ENCODE data around the gene CXCR6. TPM values are rescaled to one million over a fixed set of nuclear protein-coding genes. Genes with fewer than 3 reads are reported as not detected.

The CXCR6 gene
- total RNA-seq, 1 donor from 2014 or later, result 91.7 TPM

DNA sequence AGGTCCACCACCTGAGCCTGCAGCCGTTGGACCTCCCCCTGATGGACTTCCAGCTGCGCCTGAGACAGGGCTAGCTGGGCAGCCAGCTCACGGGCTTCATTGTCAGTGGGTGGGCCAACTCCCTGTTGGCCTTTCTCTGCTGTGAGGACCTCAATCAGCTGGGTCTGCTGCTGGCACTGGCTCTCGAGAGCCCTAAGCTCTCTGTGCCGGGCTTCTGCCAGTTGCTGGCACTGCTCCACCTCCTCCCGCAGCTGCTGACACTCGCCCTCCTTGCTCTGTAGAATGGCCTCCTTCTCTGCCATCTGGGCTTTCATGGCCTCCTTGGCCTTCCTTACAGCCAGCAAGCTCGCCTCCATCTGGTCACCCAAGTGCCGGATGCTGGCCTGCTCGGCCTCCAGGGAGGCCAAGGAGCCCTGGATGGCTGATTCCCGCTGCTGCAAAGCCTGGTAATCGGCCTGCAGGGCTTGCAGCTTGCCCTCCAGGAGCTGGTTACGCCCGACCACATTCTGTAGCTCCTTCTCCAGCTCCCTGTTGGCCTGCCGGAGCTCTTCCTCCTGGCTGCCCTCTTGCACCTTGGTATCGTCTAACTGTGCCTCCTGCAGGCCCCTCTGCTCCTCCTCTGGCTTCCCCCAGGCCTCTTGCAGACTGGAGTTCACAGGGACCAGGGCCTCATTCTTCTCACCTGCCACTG, 23.8 kb downstream of the CXCR6 start:
- intact Hi-C loops (cut with micrococcal nuclease), result no loop called here

- intact Hi-C loops (cut with micrococcal nuclease), result no loop called here
These were observed 24.5 kb downstream of the CXCR6 start for GRCh38 chr3:45967724-45968123.

GRCh38 chr3:45968149-45968548, 24.9 kb downstream of the CXCR6 start:
- intact Hi-C loops (cut with micrococcal nuclease), result no loop called here

- intact Hi-C loops (cut with micrococcal nuclease), result no loop called here
These were observed 25.4 kb downstream of the CXCR6 start for GRCh38 chr3:45968706-45969105.

- intact Hi-C loops (cut with micrococcal nuclease), result no loop called here
These were observed 25.9 kb downstream of the CXCR6 start for GRCh38 chr3:45969116-45969515.

GRCh38 chr3:45969953-45970352, 26.7 kb downstream of the CXCR6 start:
- intact Hi-C loops (cut with micrococcal nuclease), result loop anchor here (1.0 kb wide), 1 partner anchor 8 kb away; no protein-coding TSS in a partner anchor

DNA sequence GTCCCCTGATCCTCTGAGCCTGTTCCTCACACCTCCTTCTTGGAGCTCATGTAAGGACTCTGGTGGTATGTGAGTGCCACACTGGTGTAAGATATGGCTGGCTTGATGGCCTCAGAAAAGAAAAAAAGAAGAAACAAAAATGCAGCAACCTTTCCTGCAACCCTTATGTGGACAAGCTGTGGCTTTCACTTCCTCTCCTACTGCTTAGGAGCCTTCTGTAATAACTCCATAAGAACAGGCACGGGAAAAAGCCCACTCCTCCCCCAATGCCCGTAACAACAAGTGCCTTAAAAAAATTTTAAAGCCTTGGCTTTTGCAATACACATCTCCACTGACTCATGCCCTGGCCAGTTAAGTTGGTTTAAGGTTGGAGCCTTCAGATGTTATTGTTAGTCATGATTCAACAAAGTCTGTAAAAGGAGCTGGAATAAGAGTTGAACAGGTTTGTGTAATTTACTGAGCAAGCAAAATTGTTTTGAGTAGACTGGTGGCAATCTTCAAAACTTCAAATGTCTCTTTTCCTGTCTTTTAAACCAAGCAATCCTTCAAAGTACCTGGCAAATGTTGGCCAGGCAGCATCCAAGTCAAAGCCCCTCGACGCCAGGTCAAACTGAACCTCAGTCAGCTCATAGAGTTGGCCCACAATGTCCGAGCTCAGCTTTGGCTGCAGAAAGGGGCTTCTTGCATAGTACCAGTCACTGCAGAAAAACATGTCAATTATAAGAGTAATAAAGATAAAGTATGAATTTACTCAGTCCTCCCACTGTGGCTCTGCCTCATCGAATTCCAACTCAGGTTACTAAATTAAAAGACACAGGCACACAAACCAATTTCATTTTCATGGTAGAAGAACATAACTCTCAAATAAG, 29.5 kb downstream of the CXCR6 start:
- intact Hi-C loops (cut with micrococcal nuclease), result loop anchor here (1.0 kb wide), 1 partner anchor 8 kb away; no protein-coding TSS in a partner anchor

GRCh38 chr3:45974686-45975085, 31.4 kb downstream of the CXCR6 start:
- intact Hi-C loops (cut with micrococcal nuclease), result loop anchor here (5.0 kb wide), 1 partner anchor 308 kb away; no protein-coding TSS in a partner anchor

DNA sequence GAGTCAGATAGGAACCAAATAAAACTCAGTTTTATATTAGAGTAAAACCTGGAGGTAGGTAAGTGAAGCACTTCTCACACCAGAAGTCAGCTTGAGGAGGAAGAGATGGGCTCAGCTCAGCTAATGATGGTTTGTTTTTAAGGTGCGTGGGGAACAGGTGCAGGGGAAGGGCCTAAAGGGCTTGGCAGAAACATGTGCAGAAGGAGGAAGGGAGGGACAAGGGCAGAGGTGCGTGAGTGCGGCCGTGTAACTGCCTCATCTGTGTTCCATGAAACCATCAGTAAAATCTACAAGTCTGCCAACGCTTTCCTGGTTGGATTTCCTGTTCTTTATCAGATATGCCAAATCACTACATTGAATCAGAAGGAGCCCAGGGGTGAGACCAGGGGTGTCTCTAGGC, 32.4 kb downstream of the CXCR6 start:
- intact Hi-C loops (cut with micrococcal nuclease), result loop anchor here (1.0 to 5.0 kb wide), 2 partner anchors 11 to 307 kb away; no protein-coding TSS in a partner anchor

GRCh38 chr3:45976191-45977091, 33.2 kb downstream of the CXCR6 start:
- intact Hi-C loops (cut with micrococcal nuclease), result loop anchor here (1.0 to 5.0 kb wide), 2 partner anchors 12 to 306 kb away; no protein-coding TSS in a partner anchor

- intact Hi-C loops (cut with micrococcal nuclease), result loop anchor here (1.0 to 5.0 kb wide), 7 partner anchors 8 to 393 kb away; partner anchors contain the start of genes CCR5 and CXCR6
These were observed 34.9 kb downstream of the CXCR6 start for GRCh38 chr3:45978006-45978761.

GRCh38 chr3:45979378-45979777, 36.1 kb downstream of the CXCR6 start:
- intact Hi-C loops (cut with micrococcal nuclease), result loop anchor here (2.0 to 5.0 kb wide), 3 partner anchors 67 to 391 kb away; partner anchors contain the start of gene CCR5

- intact Hi-C loops (cut with micrococcal nuclease), result no loop called here
These were observed 37.1 kb downstream of the CXCR6 start for GRCh38 chr3:45980229-45980813.

DNA sequence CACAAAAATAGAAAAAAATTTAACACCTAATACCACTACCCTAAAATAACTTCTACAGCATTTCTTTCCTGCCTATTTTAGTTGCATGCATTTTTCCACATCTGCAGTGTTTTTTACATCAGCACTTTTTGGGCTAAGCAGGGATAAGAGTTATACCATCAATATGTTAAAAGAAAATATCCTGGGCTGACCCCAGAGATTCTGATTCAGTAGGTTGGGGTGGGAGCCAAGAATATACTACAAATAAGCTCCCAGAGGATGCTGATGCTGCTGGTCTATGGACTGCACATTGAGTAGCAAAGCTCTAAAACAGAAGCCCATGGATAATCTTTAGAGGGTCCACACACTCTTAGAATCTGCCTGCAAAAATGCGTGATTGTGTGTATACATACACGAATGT, 37.6 kb downstream of the CXCR6 start:
- intact Hi-C loops (cut with micrococcal nuclease), result no loop called here

DNA sequence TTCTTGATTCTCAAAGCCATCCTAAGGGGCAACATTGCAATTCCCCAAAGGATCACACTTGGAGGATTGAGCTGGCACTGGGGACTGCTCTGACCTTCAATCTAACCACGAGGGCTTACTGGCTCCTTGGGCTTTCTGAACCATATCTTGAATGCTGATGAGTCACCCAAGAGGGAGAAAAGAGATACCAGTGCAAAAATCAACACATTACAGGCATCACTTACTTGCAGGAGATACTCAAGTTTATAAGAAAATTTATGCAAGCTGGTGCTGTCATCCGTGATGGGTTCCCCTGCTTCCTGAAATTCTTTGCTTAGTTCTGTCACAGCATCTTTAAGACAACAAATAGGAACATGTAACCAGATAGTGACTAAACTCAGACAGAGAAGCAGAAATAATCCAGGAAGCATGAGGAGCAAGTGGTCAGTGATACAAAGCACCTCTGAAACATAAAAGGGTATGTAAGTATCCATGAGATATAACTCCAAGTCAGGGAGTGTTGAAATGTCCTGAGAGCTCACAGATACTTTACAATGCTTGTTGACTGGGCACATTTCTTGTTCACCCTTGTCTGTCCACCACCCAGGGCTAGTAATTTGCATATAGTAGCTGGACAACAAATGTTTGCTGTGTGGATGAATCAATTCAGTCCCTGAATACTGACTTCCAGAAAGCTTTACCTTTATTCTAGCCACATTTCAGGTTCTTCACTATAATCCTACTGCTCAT, 38.2 kb downstream of the CXCR6 start:
- intact Hi-C loops (cut with micrococcal nuclease), result no loop called here

GRCh38 chr3:45983770-45984169, 40.5 kb downstream of the CXCR6 start:
- intact Hi-C loops (cut with micrococcal nuclease), result no loop called here

- intact Hi-C loops (cut with micrococcal nuclease), result no loop called here
These were observed 41.4 kb downstream of the CXCR6 start for GRCh38 chr3:45984331-45985312.
